K562 (cell line): ENCODE results near the gene SPATC1L. TPM values are rescaled to one million over a fixed set of nuclear protein-coding genes. Genes with fewer than 3 reads are reported as not detected.
A peak's percentile ranks its signal among the peaks of the same experiment; 100 is the strongest.

Experiments
- ATAC-seq: fragments of 200-7000 bp; cut with Tn5 transposase; 3 replicates; pipeline ENCODE4 v1.9.1; 2020; ENCODE audit warnings: moderate library complexity
- BruUV-seq: library from RNA; stranded (reverse); fragments of 400-500 nt; replicated peaks from 2 replicates; lab custom pipeline; 2021; lab: Mats Ljungman, UMichigan
- CTCF ChIA-PET: fragments of 300-600 bp; formaldehyde crosslinking; extraction: SDS; loops from one replicate; lab custom pipeline; 2021; ENCODE audit warnings: low intra/inter-chr PET ratio; lab: Yijun Ruan, JAX
- POLR2A ChIA-PET: fragments of 300-600, 350-650 bp; sonication (Branson Sonifier 250); formaldehyde crosslinking; extraction: SDS; loops from one replicate; lab custom pipeline; 2021; ENCODE audit warnings: antibody characterized with exemption, inconsistent platforms; lab: Yijun Ruan, JAX
- DNase-seq, 4 experiments: peaks; one replicate each; pipeline versions ENCODE4 v3.0.0 to v3.0.0-alpha.2; 2011 to 2018; ENCODE audit warnings: low spot score in 3 of 4, mixed read lengths in 3 of 4; ENCODE audit errors: extremely low read depth in 1 of 4
- FAIRE-seq: peaks from 2 replicates; lab custom pipeline; 2011; peaks lifted over from hg19 to GRCh38; lab: Jason Lieb, UNC
- H2AFZ ChIP-seq: 2 replicates; pipeline ENCODE4 v1.6.0; 2011; ENCODE audit warnings: low read depth, low read length, control low read depth, inconsistent platforms
- H3K27ac ChIP-seq: fragments of 200-600 bp; 3 replicates; pipeline ENCODE4 v1.8.0; 2011; ENCODE audit warnings: low read depth, mild to moderate bottlenecking, control low read depth, inconsistent platforms, low read length, moderate library complexity, mixed read lengths; ENCODE audit errors: extremely low read depth
- H3K27me3 ChIP-seq, 2 experiments: fragments of 300-600 bp in 1 of 2; 2 replicates in 1 of 2; 3 replicates in 1 of 2; pipeline versions ENCODE4 v1.6.0 to v1.8.0; 2011; ENCODE audit warnings: inconsistent platforms in 2 of 2, low read length in 2 of 2, mild to moderate bottlenecking in 1 of 2, mixed read lengths in 1 of 2, moderate library complexity in 1 of 2; ENCODE audit not compliant: control insufficient read depth in 2 of 2, insufficient read depth in 2 of 2
- H3K36me3 ChIP-seq: fragments of 300-600 bp; 3 replicates; pipeline ENCODE4 v1.8.0; 2011; ENCODE audit warnings: mild to moderate bottlenecking, low read length, inconsistent platforms; ENCODE audit not compliant: control insufficient read depth, insufficient read depth
- H3K4me1 ChIP-seq, 2 experiments: fragments of 200-600 bp in 1 of 2; replicated peaks in 1 of 2; 2 replicates in 1 of 2; 3 replicates in 1 of 2; pipeline versions ENCODE4 v1.5.1 to v1.8.0; 2011; ENCODE audit warnings: inconsistent platforms in 2 of 2, low read length in 2 of 2, mild to moderate bottlenecking in 1 of 2, mixed read lengths in 1 of 2, moderate library complexity in 1 of 2; ENCODE audit not compliant: control insufficient read depth in 2 of 2, insufficient read depth in 2 of 2
- H3K4me2 ChIP-seq: 2 replicates; pipeline ENCODE4 v1.6.1; 2011; ENCODE audit warnings: low read length, control low read depth, inconsistent platforms, mixed read lengths; ENCODE audit not compliant: insufficient read depth
- H3K4me3 ChIP-seq: fragments of 200-600 bp; sonication (generic), shearing (Covaris generic); 2 replicates; pipeline ENCODE4 v1.5.1; 2016; ENCODE audit warnings: control low read depth, inconsistent platforms
- H3K79me2 ChIP-seq: fragments of 200-600 bp; 3 replicates; pipeline ENCODE4 v1.8.0; 2011; ENCODE audit warnings: low read length, inconsistent platforms; ENCODE audit not compliant: control insufficient read depth, insufficient read depth
- H3K9ac ChIP-seq, 2 experiments: 2 replicates each; pipeline versions ENCODE4 v1.6.0 to v1.6.1; 2011; ENCODE audit warnings: low read depth in 2 of 2, low read length in 2 of 2, control low read depth in 1 of 2, inconsistent platforms in 1 of 2, mild to moderate bottlenecking in 1 of 2, mixed read lengths in 1 of 2; ENCODE audit not compliant: insufficient read depth in 1 of 2
- H3K9me1 ChIP-seq: one replicate; pipeline ENCODE4 v1.6.0; 2011; ENCODE audit warnings: inconsistent platforms, mild to moderate bottlenecking, low read length, moderate library complexity; ENCODE audit not compliant: control insufficient read depth, insufficient read depth
- H3K9me3 ChIP-seq: replicated peaks from 2 replicates; pipeline ENCODE4 v1.5.1; 2011; ENCODE audit warnings: low read depth, low read length, inconsistent platforms; ENCODE audit not compliant: control insufficient read depth, insufficient read depth
- H4K20me1 ChIP-seq: replicated peaks from 2 replicates; pipeline ENCODE4 v1.6.1; 2011; ENCODE audit warnings: low read length, inconsistent platforms, mixed read lengths; ENCODE audit not compliant: control insufficient read depth, insufficient read depth
- ADNP ChIP-seq: fragments of 200-800 bp; sonication (Bioruptor generic); IDR thresholded peaks from 2 replicates; pipeline ENCODE4 v1.6.1; 2016; ENCODE audit warnings: missing genetic modification characterization, missing compliant biosample characterization
- EGR1 ChIP-seq: fragments of 450-650 bp; conservative IDR thresholded peaks from 2 replicates; pipeline ENCODE4 v1.6.1; 2017; ENCODE audit warnings: mild to moderate bottlenecking
- POLR2B ChIP-seq: fragments of 450-650 bp; IDR thresholded peaks from 2 replicates; pipeline ENCODE4 v1.6.1; 2018; ENCODE audit warnings: low read depth; ENCODE audit not compliant: partially characterized antibody
- whole genome bisulfite sequencing: fragments of 100-300 bp; shearing (Covaris generic); methylation state at CpG from one replicate; pipeline ENCODE4 v1.1.6; 2016; ENCODE audit warnings: low coverage, mixed read lengths; ENCODE audit not compliant: insufficient coverage; ENCODE audit errors: missing lambda C conversion rate; 5-methylcytosine and 5-hydroxymethylcytosine counted together
- in situ Hi-C: fragments of 300-500 bp; cut with MboI; formaldehyde crosslinking; loops from 4 replicates; pipeline ENCODE4 v1.15.0; 2018; ENCODE audit warnings: inconsistent platforms, mixed read lengths
- intact Hi-C: fragments of 100-400 bp; cut with micrococcal nuclease; formaldehyde crosslinking; loops from 2 replicates; pipeline ENCODE4 v1.14.2; 2022
- polyA plus RNA-seq, 8 experiments: library from polyadenylated mRNA; depleted of rRNA in 4 of 8; stranded (reverse) in 5 of 8; unstranded in 3 of 8; fragments of >200 nt; fragmentation: Nextera tagmentation in 2 of 8; fragmentation: Illumina TruSeq in 1 of 8; extraction: Ambion mirVana in 2 of 8; extraction: Trizol in 1 of 8; gene quantifications; 2 replicates each; pipeline versions ENCODE4 v1.2.1 to v1.2.3, GENCODE V29; 2011 to 2014; ENCODE audit warnings: inconsistent platforms in 1 of 8, missing spikeins in 1 of 8
- total RNA-seq, 7 experiments: library from RNA; depleted of rRNA in 6 of 7; stranded (reverse); fragments of >200 nt in 6 of 7; fragmentation: Illumina TruSeq in 2 of 7; extraction: Trizol in 2 of 7; gene quantifications; 2 replicates each; pipeline versions ENCODE4 v1.2.1 to v1.2.3, GENCODE V29; 2011 to 2021; ENCODE audit warnings: low replicate concordance in 1 of 7
- TF ChIP-seq, protein P1 (sequence below): fragments of 250-450 bp; sonication (Bioruptor Pico); IDR thresholded peaks from 2 replicates; pipeline ENCODE4 v1.4.0; 2020; ENCODE audit warnings: borderline replicate concordance

Gene SPATC1L
- total and polyA plus RNA-seq, 9 of the 15 experiments (the other 6 are each of a cell fraction or from before 2014, with no cell fraction given), result 0.14 to 121 (median 34.0) TPM; not detected in 1

DNA sequence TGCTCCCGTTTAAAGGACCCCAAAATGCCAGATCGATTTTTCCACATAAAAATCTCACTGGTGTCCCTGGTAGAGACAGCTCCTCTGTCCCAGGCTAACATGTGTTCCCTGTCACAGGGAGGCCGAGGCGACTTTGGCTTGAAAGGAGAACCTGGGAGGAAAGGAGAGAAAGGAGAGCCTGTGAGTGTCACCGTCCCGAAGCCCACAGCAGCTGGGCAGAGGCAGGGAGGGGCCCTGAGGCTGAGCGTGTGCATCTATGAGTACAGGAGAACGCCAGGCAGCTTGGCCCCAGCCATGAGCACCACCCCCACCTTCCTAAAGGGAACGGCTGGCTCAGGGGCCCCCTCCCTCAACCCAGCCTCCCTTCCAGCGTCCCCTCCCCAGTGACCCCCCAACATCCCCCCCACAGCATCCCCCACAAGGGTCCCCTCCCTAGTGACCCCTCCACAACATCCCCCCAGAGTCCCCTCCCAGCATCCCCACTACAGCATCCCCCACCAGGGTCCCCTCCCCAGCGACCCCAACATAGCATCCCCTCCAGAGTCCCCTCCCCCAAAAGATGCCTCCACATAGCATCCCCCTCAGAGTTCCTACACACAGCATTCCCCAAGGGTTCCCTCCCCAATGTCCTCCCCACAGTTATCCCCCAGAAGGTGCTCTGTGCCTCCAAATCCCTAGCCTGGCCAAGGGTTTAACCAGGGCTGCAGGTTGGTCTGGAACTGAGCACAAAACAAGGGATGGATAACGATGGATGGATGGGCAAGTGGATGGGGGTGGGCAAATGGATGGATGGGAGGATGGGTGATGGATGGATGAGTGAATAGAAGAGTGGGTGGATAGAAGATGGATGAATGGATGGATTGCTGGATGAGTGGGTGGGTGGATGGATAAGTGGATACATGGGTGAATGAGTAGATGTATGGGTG, 61.2 kb downstream of the SPATC1L start:
- in situ Hi-C loops, result no loop called here
- Histone ChIP-seq H3K4me2 (no peak overlapping the region), H3K9ac (no peak overlapping the region), H3K4me1 (peaks cover 0 to 78% of the 10 kb centered on the region in 2 experiments; a peak in 2 of 5 replicates), H3K36me3 (no peaks in the 10 kb centered on the region), H3K27ac (no peak overlapping the region), H2AFZ (no peak overlapping the region), H4K20me1 (peaks cover 7% of the 10 kb centered on the region; the same call in 1 of the 2 replicates), H3K27me3 (peaks cover 22 to 67% of the 10 kb centered on the region in 2 experiments; a peak in 4 of 5 replicates), H3K9me3 (no peaks in the 10 kb centered on the region), H3K79me2 (no peaks in the 10 kb centered on the region), H3K9me1 (no peaks in the 10 kb centered on the region), H3K4me3 (no peak overlapping the region)
- no TSS peak for BruUV-seq
- intact Hi-C loops, result no loop called here
- no peak for FAIRE-seq
- no peak for DNase-seq
- ATAC-seq, result no peak
- TF ChIP-seq, protein P1, sequence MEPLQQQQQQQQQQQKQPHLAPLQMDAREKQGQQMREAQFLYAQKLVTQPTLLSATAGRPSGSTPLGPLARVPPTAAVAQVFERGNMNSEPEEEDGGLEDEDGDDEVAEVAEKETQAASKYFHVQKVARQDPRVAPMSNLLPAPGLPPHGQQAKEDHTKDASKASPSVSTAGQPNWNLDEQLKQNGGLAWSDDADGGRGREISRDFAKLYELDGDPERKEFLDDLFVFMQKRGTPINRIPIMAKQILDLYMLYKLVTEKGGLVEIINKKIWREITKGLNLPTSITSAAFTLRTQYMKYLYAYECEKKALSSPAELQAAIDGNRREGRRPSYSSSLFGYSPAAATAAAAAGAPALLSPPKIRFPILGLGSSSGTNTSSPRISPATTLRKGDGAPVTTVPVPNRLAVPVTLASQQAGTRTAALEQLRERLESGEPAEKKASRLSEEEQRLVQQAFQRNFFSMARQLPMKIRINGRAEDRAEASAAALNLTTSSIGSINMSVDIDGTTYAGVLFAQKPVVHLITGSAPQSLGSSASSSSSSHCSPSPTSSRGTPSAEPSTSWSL (CRISPR knock-in tag), result no peak
- TF ChIP-seq EGR1, result peak; percentile 34
- no peak for TF ChIP-seq ADNP (tag)
- TF ChIP-seq POLR2B, result no peak
- ChIA-PET CTCF (no interaction called here), POLR2A (no interaction called here)
- 2% methylated on average over 10 of the region's 12 CpGs for WGBS
